Kasumi-1 (cell line): Measurements from ENCODE around the gene NXPH1.

Source experiments
- DNase-seq, 2 experiments: peaks; one replicate each; lab custom pipeline; 2025; lab: John Stamatoyannopoulos, UW

Gene NXPH1

DNA sequence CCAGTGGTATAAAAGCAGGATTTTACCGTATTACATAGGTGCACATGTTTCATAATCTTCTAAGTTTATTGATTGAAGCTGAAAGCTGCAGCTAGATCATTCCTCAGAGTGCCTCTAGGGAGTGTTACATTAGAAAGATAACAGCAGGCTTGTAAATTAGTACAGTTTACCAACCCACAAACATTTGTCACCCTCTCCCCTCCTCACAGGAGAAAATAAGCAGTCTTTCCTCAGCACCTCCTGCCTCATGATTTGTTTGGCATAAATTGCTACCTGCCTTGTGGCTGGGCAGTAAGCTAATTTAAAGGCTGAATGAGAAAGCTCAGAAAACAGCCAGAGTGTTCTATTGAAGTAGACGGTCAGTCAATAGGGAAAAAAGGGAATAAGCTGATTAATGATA, 74.2 kb downstream of the NXPH1 start:
- DNase-seq: no peak

DNA sequence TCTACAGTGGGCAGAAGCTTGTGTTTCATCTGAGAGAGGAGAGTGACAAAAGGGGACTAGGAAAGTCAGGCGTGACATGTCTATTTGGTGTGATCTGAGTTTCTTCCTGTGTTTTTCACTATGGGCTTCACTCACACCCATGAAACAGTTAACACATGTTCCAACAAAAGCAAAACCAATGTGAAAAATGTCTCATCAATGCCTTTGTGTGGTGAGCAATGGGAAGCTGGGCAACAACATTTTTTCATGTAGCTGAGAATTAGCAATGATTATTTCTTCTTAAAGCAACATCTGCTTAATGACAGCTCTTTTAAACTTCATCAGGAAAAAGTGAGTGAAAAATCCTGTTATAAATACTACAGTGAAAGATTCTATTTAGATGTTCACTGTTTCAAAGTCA, 76.2 kb downstream of the NXPH1 start:
- DNase-seq: no peak

DNA sequence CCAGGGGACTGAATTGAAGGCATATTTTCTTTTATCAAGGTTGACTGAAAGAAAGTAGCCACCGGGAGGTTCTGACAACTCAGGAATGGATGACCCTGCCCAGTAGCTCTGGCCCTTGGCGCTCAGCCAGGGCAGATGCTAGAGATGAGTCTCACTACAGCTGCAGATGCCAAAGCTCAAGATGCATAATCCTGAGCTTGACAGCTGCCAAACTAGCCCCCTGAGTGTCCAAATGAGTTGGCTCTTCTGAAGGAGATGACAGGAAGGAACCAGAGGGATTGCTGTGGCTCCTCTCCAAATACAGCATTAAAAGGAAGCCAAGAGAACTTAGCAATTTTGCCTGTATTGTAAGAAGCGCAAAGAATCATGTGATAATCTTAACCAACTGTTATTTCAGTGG, 78.4 kb downstream of the NXPH1 start:
- DNase-seq: no peak

DNA sequence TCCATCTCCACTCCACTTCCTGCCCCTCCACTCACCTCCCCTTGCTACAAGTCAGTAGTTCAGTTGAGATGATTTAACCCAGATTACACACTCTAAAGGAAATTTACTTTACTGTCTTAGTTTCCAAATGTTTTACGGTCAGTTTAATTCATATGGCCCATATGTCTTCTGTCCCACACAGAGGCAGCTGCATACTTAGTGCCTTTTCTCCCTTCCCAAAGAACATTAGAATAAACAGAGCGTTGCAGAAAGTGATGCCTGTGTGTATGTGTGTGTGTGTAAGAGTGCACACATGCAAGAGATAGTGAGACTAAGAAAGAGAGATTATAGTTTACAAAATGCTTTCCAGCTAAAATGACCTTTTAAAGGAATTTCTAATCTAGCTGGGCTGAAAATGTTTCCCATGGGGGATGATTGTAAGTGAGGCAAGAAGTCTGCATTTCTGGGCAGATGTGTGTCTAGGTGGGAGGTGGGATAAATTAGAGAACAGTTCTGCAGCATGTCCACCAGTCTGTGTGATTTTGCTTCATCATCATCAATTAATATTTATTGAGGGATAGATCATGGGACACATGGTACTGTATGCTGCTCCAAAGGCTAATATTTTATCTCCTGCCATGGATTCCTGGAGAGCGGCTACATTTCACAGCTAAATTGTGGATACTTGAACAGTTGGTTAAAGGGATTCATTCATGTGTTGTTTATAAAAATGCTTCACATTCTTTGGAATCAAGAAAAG, 81.5 kb downstream of the NXPH1 start:
- no peak for DNase-seq

DNA sequence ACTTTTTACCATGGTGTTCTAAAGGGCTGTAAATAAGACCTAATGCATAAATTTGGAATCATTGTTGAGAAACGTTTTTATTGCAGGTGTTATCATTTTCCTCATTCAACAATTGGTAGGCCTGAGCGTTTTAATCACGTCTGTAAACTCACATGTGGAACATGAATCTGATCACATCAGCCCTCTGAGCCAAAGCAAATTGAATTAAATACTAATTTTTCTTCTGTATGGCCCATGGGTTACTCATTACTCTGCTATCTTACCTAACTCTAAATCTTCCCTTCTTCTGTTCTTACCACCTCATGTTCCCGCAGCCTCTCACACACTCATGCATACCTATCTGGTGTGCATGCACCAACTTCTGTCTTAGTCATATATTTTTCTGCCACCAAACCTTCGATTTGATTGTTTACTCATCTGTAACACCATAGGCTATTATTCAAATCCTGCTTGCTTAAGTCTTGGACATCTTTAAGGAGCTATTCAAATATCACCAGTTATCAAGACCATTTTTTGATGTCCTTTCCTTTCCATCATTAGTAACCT, 82.3 kb downstream of the NXPH1 start:
- no peak for DNase-seq

DNA sequence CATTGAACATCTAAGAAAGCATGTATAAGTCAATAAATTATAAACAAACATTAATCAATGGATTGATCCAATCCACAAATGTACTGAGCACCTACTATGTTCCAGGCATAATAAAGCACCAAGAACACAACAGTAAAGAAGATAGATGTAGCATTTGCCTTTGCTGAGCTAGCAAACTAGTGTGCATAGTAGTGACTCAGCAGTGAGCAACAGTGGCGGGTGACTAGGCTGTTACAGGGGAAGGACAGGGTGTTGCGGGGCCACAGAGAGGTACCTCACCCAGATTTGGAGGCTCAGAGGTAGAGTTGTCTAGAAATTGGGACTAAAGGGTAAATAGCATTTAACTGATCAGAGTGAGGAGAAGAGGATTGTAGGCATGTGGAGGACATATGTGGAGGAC, 83.6 kb downstream of the NXPH1 start:
- DNase-seq: no peak

DNA sequence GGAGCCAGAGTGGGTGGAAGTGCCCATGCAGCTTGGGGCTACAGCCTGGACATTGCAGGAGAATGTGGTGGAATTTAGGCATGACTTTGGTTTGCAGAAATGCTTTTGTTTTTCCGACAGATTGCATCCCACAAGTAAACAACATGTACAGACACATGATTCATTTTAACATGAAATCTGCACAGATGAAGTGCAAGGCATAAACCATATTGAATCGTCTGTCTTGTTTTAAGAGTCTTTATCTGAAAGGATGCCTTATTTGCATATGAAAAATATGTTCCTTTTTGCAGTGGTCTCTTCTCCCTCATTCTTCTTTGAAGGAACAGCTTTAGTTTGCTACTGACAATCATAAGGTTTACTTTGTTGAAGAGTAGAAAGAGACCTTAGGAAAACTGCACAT, 94.9 kb downstream of the NXPH1 start:
- no peak for DNase-seq

DNA sequence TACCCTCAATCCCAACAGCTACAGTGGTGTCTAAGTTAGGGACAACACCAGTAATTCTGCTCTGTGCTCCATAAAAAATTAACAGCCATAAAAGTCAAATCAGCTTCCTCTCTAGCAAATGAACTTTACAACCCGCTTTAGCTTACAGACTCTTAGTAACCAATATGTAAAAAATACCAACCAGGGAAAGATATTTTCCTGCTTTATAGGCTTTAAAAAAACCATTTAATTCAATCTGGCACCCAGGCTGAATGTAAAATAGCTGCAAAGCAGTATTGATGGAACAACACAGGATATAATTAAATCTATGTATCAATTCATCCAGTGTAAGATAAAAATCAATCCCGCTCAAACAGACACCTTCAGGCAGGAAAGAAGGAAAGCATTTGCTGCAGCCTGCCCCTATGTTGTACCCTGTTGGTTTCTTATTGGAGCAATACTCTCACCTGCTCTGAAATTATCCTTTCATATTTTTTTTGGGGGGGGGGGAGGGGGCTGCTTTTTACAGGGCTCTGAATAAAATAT, 98.6 kb downstream of the NXPH1 start:
- DNase-seq: no peak

DNA sequence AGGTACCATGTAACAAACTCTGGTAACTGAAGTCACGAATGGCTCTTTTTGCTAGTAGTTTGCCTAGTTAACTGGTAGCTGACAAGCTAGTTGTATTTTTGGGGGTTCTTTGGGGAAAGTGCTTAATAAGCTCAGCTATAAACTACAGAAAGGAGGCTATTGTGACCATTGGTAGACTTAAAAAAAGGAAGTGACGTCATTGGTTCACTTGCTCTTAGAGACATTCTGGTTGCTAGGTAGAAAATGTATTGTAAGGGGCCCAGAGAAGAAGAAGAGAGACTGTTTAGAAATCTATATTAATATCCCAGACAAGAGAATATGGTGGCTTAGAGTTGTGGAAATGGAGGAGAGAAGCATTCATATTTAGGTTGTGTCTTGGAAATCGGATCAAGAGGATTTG, 103.0 kb downstream of the NXPH1 start:
- peak; percentile 13 to 26 for DNase-seq

DNA sequence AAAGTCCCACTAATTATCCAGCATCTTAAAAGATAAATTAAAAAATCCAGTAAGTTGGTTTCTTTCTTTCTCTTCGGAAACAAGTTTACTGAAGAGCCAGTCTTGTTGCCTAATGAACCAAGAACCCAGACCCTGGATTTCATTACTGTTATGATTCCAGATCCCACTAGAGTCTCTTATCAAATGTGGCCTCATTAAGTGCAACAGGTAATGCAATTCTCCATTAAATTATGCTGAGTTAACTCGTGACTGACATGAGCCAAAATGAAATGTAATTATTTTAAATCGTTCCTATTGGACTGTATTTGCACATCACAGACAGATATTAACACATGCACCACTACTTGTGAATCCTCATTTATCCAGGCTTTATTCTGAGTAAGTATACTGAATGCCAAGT, 115.6 kb downstream of the NXPH1 start:
- no peak for DNase-seq

DNA sequence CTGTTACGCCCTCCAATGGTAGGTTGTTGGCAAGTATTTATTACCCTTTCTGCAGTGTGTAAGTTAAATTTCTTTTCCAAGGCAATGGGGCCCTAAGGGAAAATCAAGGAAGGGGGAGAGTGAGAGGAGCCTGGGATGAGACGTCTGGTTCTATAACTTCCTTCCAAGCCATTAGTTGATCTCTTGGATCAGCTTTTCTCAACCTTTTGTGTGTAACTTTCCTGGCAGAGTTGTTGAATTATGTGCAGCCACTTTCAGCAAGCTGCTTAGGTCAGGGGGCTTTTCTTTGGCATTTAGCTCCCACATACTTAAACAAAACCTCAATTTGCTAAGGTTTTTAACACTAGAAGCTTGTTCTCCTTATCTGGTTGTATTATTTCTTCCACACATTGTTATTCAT, 127.1 kb downstream of the NXPH1 start:
- DNase-seq: no peak

DNA sequence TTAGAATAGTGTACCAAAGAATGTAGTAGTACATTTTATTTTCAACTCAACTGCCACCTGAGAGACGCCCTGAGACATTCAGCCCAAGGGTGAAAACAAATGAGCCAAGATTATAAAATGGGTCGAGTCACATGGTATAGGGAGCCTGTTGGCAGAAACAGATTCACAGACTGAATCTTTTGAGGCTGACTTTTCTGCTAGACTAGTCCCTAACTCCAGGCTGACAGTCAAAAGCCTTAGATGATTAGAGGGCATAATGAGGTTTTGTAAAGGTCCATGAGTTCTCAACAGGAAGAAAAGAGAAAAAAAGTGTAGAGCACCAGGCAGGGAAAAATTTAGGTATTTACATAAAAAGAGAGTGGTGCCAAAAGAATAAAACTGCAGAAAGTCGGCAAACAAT, 128.0 kb downstream of the NXPH1 start:
- DNase-seq: no peak

DNA sequence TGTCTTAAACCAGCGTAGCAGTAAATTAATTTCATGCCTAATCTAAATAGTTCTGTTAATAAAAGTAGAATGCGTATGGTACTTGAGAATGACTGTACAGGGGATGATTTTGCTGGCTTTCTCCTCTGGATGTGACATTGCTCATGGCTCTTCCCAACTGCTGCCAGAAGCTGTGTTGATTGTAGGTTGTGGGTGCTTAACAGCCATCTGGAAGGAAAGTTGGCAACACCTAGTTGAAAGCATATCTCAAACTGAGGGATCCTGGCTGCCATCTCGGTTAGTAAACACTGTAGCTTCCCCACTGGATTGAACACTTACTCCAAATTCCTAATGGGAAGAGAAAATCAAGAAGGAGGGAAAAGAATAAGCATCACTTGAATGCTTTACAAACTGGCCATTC, 130.9 kb downstream of the NXPH1 start:
- no peak for DNase-seq

DNA sequence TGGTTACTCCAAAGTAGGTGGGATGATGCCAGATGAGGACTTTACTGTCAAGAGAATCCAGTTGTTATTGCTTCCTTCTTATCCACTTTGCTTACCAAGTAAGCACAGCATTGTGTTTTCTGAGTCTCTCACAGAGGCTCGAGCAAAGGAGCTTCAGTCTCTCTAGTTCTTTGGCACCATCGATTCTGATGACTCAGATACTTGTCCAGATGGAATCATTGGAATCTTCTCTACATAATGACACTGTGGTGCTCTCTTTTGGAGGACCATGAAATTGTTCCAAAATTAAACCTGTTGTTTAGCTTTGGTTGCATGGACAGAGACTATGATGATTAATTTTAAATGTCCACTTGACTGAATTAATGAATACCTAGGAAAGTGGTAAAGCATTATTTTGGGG, 132.6 kb downstream of the NXPH1 start:
- DNase-seq: no peak

DNA sequence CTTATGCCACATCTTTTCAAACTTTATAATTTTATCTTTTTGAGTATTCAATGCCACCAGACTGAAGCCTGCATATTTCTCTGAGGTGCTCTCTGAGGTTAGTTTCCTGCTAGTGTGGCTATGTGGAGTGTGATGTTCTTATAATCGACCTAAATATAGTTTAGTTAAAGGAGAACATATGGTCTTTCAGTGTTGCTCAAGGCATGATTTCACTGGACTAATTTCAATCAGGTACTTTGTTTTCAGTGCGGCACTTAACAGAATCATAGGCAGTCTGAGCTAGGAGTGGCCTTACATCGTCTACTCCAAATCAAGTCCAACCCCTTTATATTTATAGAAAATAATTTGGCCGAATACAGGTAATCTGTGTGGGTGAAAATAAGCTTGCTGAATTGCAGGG, 134.2 kb downstream of the NXPH1 start:
- no peak for DNase-seq

DNA sequence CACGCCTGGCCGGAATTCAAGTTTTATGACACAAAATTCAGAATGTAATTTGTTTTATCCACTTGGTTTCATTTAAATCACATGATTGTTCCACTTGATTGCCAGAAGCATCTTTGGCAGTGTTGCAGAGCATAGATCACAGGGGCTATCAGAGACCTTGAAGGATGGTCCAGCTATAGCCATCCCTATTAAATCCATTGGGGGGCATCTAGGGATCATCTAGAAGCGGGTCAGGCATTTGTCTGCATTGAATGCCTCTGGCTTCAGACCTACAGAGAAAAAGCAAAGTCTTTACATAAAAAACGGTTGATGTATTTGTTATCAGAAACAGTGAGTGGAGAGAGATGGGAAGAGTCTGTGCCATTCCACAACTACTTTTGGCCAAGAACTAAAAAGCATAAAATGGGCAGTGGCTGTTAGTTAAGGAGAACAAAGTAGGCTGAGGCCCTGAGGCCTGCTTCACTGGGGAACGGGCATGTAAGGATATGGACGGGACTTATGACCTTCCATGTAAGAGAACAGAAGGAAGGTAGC, 146.3 kb downstream of the NXPH1 start:
- DNase-seq: no peak

DNA sequence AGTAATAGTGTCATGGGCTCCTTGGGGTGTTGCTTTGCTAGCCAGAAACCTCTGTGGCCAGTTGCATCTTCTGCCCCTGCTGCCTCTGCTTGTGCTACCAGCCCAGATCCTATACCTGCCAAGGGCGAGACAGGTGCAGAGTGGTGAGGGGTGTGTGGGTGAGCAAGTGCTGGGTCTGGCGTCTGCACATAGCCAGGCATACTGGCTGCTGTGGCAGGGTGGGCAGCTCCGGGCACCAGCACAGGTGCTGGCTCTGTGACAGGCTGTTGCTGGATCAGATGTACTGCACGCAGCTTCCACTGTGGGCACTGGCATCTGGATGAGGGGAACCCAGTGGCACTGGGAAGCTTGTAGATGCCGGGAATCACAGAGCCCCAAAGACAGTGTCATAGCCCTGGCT, 148.4 kb downstream of the NXPH1 start:
- DNase-seq: no peak

DNA sequence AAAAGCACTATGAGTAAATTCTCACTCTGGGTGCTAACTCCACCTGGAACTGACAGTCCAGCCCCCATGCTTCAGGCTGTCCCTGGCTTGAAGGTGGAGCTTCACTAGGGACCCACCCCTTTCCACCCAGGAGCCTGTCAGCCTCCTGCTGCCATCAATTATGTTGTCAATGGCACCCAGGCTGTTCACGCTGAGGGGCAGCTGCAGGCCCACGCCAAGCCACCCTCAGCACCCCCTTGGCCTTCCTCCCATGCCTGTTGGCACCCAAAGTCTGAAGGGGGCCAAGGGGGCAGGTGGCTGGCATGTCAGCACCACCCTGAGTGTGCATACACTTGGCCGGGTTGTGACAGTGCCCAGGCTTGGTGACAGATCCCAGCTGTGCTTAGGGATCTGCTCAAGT, 149.3 kb downstream of the NXPH1 start:
- DNase-seq: no peak

DNA sequence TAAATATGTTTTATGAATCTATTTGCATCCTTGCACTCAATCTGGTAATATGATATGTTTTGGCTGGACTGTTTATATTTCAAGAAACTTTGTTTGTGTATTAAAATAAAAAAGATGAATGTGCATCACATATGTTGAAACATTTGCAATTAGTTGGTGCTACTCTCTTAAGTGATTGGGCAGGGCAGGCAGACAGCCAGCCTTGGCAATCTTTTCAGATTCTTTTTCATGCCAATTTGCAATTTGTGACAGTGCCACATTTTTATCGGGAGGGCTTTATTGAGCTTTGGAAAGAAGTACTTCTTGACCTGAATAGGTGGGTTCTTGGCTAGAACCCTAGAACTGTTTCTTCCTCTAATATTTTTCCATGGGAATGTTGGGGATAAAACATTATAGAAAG, 152.2 kb downstream of the NXPH1 start:
- DNase-seq: no peak

DNA sequence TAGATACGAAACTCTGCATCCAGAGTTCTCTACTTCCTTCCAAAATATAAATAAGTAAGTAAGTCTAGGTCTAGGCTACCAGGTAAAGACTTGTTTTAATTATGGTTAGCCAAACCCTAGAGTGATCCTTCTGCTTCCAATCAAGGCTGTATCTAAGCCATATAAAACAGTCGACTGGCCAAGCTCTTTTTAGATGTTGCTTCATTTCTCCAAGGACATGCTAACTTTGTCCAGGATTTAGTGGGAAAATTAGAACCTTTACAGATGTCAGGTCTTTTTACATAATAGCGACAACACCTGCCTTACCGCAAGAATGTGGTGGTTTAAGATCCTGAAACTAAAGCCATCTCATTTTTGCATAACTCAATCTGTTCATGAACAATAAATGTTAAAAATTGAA, 156.8 kb downstream of the NXPH1 start:
- DNase-seq: no peak

DNA sequence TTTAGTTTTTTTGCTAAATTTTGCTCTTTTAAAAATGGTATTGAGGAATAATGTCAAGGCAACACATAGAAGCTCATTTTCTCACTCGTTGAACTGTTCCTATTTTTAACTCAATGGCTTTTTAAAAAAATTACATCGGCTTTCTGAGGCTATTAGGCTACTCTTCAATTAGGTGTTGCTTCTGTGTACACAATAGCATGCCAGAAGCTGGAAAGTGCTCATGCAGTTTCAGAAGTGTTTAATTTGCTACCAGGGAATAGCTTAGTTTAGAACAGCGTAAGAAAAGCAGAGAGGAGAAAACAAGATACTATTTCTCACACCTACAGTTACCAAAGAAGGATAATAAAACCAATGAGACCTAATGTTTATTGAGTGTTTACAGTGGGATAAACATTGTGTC, 157.4 kb downstream of the NXPH1 start:
- DNase-seq: no peak

DNA sequence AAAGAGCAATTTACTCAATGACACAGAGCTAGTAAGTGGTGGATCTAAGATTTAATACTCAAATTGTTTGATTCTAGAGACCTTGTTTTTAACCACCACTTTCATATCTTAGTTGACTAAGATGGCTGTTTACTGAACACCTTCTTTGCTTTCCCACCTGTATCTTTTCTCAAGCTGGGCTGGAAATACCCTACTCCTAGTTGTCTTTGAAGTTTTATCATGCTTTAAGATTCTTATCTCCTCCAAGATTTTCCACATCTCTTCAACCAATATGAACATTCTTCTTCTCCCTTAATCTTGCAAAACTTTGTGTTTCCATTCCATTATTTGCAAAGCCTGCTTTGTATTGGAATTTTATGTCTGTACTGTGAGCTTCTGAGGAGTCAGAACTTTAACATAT, 157.9 kb downstream of the NXPH1 start:
- DNase-seq: no peak

DNA sequence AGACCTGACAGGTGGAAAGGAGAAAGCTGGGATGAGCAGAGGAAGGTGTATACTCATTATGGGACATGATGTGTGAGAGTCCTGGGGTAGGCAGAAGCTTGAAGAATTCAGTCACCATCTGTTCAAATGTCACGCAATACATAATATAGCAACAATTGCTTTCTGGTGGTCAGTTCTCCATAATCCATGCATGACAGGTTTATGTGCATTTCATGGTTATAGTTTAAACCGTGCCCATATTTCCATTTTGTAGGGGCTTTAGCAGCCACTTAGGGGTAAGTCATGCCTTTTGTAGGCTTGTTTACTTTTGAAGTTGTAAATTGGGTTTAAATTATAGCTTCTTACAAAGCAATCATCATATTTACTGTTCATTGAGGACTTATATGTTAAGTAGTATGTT, 158.8 kb downstream of the NXPH1 start:
- no peak for DNase-seq

DNA sequence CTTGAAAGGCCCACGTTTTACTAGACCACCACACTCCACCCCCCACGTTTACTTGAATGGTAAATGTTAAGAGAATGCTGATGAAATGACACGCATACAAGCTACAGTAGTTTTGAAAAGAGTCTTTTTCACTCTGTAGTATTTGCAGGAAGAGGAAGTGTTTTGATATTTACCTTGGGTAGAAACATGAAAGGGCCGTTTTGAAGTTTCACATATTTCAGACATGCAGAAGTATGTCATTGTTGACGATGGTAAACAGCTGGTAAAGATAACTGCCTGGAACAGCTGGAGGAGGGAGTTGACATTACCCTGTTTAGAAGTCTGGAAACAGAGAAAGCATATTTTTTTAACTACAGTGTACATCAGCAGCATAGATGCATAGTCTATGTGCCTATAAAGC, 160.7 kb downstream of the NXPH1 start:
- DNase-seq: no peak
